Measurements from ENCODE around the gene NQO2.
A peak's percentile ranks its signal among the peaks of the same experiment; 100 is the strongest.

Gene NQO2

GRCh38 chr6:2999618-3000557 lies at the start of gene NQO2:
TSS of gene NQO2 (plus strand) at chr6:2999894. CDS start at chr6:3006553, 6,659 bp downstream.
- peak within 1 kb of the TSS; percentile 76 for H3K27ac ChIP-seq (ENCODE audit: low read depth, low read length)
- peak within 1 kb of the TSS; percentile 74 for H2AFZ ChIP-seq (ENCODE audit: low read length, unreplicated experiment)

GRCh38 chr6:2950713-2951112 lies 49.0 kb upstream of the NQO2 start:
- no peaks in the 10 kb centered on the region for H3K27me3 ChIP-seq (ENCODE audit: insufficient read depth, low read length)
- no peak overlapping the region for H3K27ac ChIP-seq (ENCODE audit: low read depth, low read length)
- H3K79me2 ChIP-seq (ENCODE audit: control insufficient read depth, insufficient read depth, low read length, unreplicated experiment), result peaks cover 7% of the 10 kb centered on the region
- H2AFZ ChIP-seq (ENCODE audit: low read length, unreplicated experiment), result no peak overlapping the region
- peaks cover 13% of the 10 kb centered on the region for H3K4me1 ChIP-seq (ENCODE audit: control insufficient read depth, insufficient read depth, low read length, unreplicated experiment)
- H3K4me3 ChIP-seq (ENCODE audit: low read depth, low read length), result no peak overlapping the region
- H3K36me3 ChIP-seq (ENCODE audit: insufficient read depth, low read length), result peaks cover 14% of the 10 kb centered on the region

More at GRCh38 chr6:2999618-3000557, at the start of gene NQO2:
- H3K4me3 ChIP-seq (ENCODE audit: low read depth, low read length), result peak within 1 kb of the TSS; percentile 98
- H3K27me3 ChIP-seq (ENCODE audit: insufficient read depth, low read length), result no peaks in the 10 kb centered on the region
- peaks cover 5% of the 10 kb centered on the region for H3K79me2 ChIP-seq (ENCODE audit: control insufficient read depth, insufficient read depth, low read length, unreplicated experiment)
- H3K4me1 ChIP-seq (ENCODE audit: control insufficient read depth, insufficient read depth, low read length, unreplicated experiment), result peaks cover 8% of the 10 kb centered on the region
- peaks cover 4% of the 10 kb centered on the region; the same call in 1 of the 2 replicates for H3K36me3 ChIP-seq (ENCODE audit: insufficient read depth, low read length)

- Histone ChIP-seq H3K27ac (ENCODE audit: low read depth, low read length) (no peak overlapping the region), H3K4me1 (ENCODE audit: control insufficient read depth, insufficient read depth, low read length, unreplicated experiment) (peaks cover 13% of the 10 kb centered on the region), H3K4me3 (ENCODE audit: low read depth, low read length) (no peak overlapping the region), H3K36me3 (ENCODE audit: insufficient read depth, low read length) (peaks cover 19% of the 10 kb centered on the region), H3K27me3 (ENCODE audit: insufficient read depth, low read length) (no peaks in the 10 kb centered on the region), H3K79me2 (ENCODE audit: control insufficient read depth, insufficient read depth, low read length, unreplicated experiment) (peaks cover 13% of the 10 kb centered on the region), H2AFZ (ENCODE audit: low read length, unreplicated experiment) (no peak overlapping the region)
These were observed 48.0 kb upstream of the NQO2 start for GRCh38 chr6:2951728-2952127.

- no peak overlapping the region for H3K4me3 ChIP-seq (ENCODE audit: low read depth, low read length)
- peaks cover 21% of the 10 kb centered on the region for H3K79me2 ChIP-seq (ENCODE audit: control insufficient read depth, insufficient read depth, low read length, unreplicated experiment)
- H3K27ac ChIP-seq (ENCODE audit: low read depth, low read length), result peak overlapping the region; percentile 39; the same call in 1 of the 2 replicates
- peaks cover 13% of the 10 kb centered on the region for H3K4me1 ChIP-seq (ENCODE audit: control insufficient read depth, insufficient read depth, low read length, unreplicated experiment)
- peaks cover 19% of the 10 kb centered on the region for H3K36me3 ChIP-seq (ENCODE audit: insufficient read depth, low read length)
- H3K27me3 ChIP-seq (ENCODE audit: insufficient read depth, low read length), result no peaks in the 10 kb centered on the region
- peak overlapping the region; percentile 1 for H2AFZ ChIP-seq (ENCODE audit: low read length, unreplicated experiment)
These were observed 47.1 kb upstream of the NQO2 start for GRCh38 chr6:2952557-2953095.

- no peak overlapping the region for H3K4me3 ChIP-seq (ENCODE audit: low read depth, low read length)
- peak overlapping the region; percentile 1 for H2AFZ ChIP-seq (ENCODE audit: low read length, unreplicated experiment)
- H3K27me3 ChIP-seq (ENCODE audit: insufficient read depth, low read length), result no peaks in the 10 kb centered on the region
- peak overlapping the region; percentile 39; the same call in 1 of the 2 replicates for H3K27ac ChIP-seq (ENCODE audit: low read depth, low read length)
- H3K36me3 ChIP-seq (ENCODE audit: insufficient read depth, low read length), result peaks cover 19% of the 10 kb centered on the region
- H3K79me2 ChIP-seq (ENCODE audit: control insufficient read depth, insufficient read depth, low read length, unreplicated experiment), result peaks cover 25% of the 10 kb centered on the region
- peaks cover 13% of the 10 kb centered on the region for H3K4me1 ChIP-seq (ENCODE audit: control insufficient read depth, insufficient read depth, low read length, unreplicated experiment)
These were observed 46.6 kb upstream of the NQO2 start for GRCh38 chr6:2953098-2953497.

GRCh38 chr6:2956930-2957685 lies 42.6 kb upstream of the NQO2 start:
- Histone ChIP-seq H2AFZ (ENCODE audit: low read length, unreplicated experiment) (no peak overlapping the region), H3K36me3 (ENCODE audit: insufficient read depth, low read length) (peaks cover 11% of the 10 kb centered on the region; the same call in 1 of the 2 replicates), H3K4me1 (ENCODE audit: control insufficient read depth, insufficient read depth, low read length, unreplicated experiment) (peaks cover 24% of the 10 kb centered on the region), H3K27me3 (ENCODE audit: insufficient read depth, low read length) (no peaks in the 10 kb centered on the region), H3K4me3 (ENCODE audit: low read depth, low read length) (no peak overlapping the region), H3K79me2 (ENCODE audit: control insufficient read depth, insufficient read depth, low read length, unreplicated experiment) (peaks cover 55% of the 10 kb centered on the region), H3K27ac (ENCODE audit: low read depth, low read length) (no peak overlapping the region)

GRCh38 chr6:2957696-2958330 lies 41.9 kb upstream of the NQO2 start:
- Histone ChIP-seq H2AFZ (ENCODE audit: low read length, unreplicated experiment) (no peak overlapping the region), H3K4me1 (ENCODE audit: control insufficient read depth, insufficient read depth, low read length, unreplicated experiment) (peaks cover 18% of the 10 kb centered on the region), H3K27me3 (ENCODE audit: insufficient read depth, low read length) (no peaks in the 10 kb centered on the region), H3K79me2 (ENCODE audit: control insufficient read depth, insufficient read depth, low read length, unreplicated experiment) (peaks cover 62% of the 10 kb centered on the region), H3K27ac (ENCODE audit: low read depth, low read length) (no peak overlapping the region), H3K4me3 (ENCODE audit: low read depth, low read length) (no peak overlapping the region), H3K36me3 (ENCODE audit: insufficient read depth, low read length) (peaks cover 11% of the 10 kb centered on the region; the same call in 1 of the 2 replicates)

GRCh38 chr6:2958331-2958711 lies 41.4 kb upstream of the NQO2 start:
- Histone ChIP-seq H3K27me3 (ENCODE audit: insufficient read depth, low read length) (no peaks in the 10 kb centered on the region), H3K4me3 (ENCODE audit: low read depth, low read length) (no peak overlapping the region), H3K36me3 (ENCODE audit: insufficient read depth, low read length) (peaks cover 8% of the 10 kb centered on the region; the same call in 1 of the 2 replicates)

GRCh38 chr6:2958776-2959175 lies 40.9 kb upstream of the NQO2 start:
- Histone ChIP-seq H3K27ac (ENCODE audit: low read depth, low read length) (no peak overlapping the region), H3K79me2 (ENCODE audit: control insufficient read depth, insufficient read depth, low read length, unreplicated experiment) (peaks cover 71% of the 10 kb centered on the region), H3K27me3 (ENCODE audit: insufficient read depth, low read length) (no peaks in the 10 kb centered on the region), H2AFZ (ENCODE audit: low read length, unreplicated experiment) (no peak overlapping the region), H3K4me3 (ENCODE audit: low read depth, low read length) (no peak overlapping the region), H3K4me1 (ENCODE audit: control insufficient read depth, insufficient read depth, low read length, unreplicated experiment) (peaks cover 14% of the 10 kb centered on the region), H3K36me3 (ENCODE audit: insufficient read depth, low read length) (peaks cover 8% of the 10 kb centered on the region; the same call in 1 of the 2 replicates)

More at GRCh38 chr6:2958331-2958711, 41.4 kb upstream of the NQO2 start:
- H3K4me1 ChIP-seq (ENCODE audit: control insufficient read depth, insufficient read depth, low read length, unreplicated experiment), result peaks cover 14% of the 10 kb centered on the region
- no peak overlapping the region for H3K27ac ChIP-seq (ENCODE audit: low read depth, low read length)
- no peak overlapping the region for H2AFZ ChIP-seq (ENCODE audit: low read length, unreplicated experiment)
- H3K79me2 ChIP-seq (ENCODE audit: control insufficient read depth, insufficient read depth, low read length, unreplicated experiment), result peaks cover 67% of the 10 kb centered on the region

All from ACC112 (cell line).